HepG2 (cell line): ENCODE data around the gene MEIOC. TPM values are rescaled to one million over a fixed set of nuclear protein-coding genes. Genes with fewer than 3 reads are reported as not detected.
A peak's percentile ranks its signal among the peaks of the same experiment; 100 is the strongest.

Experiments
- ATAC-seq: fragments of 200-7000 bp; cut with Tn5 transposase; 3 replicates; pipeline ENCODE4 v1.9.1; 2020; ENCODE audit warnings: mild to moderate bottlenecking, moderate library complexity
- BruUV-seq: library from RNA; stranded (reverse); fragments of 400-500 nt; replicated peaks from 2 replicates; lab custom pipeline; 2021; lab: Mats Ljungman, UMichigan
- CTCF ChIA-PET: fragments of 300-600 bp; formaldehyde crosslinking; extraction: SDS; loops from one replicate; lab custom pipeline; 2021; ENCODE audit warnings: low total read pairs, inconsistent platforms, low intra/inter-chr PET ratio; lab: Yijun Ruan, JAX
- POLR2A ChIA-PET: fragments of 350-600 bp; sonication (Branson Sonifier 250); formaldehyde crosslinking; loops from one replicate; lab custom pipeline; 2020; ENCODE audit warnings: antibody characterized with exemption, inconsistent platforms; lab: Yijun Ruan, JAX
- DNase-seq: peaks from one replicate; pipeline ENCODE4 v3.0.0-alpha.2; 2015; ENCODE audit warnings: low spot score
- FAIRE-seq: peaks from 3 replicates; lab custom pipeline; 2011; peaks lifted over from hg19 to GRCh38; lab: Jason Lieb, UNC
- H2AFZ ChIP-seq: one replicate; pipeline ENCODE4 v1.6.1; 2011; ENCODE audit warnings: low read length, inconsistent platforms
- H3K27ac ChIP-seq: fragments of 300-600 bp; 3 replicates; pipeline ENCODE4 v1.8.0; 2011; ENCODE audit warnings: mixed run types, mild to moderate bottlenecking, mixed read lengths, low read length, inconsistent platforms; ENCODE audit not compliant: insufficient read depth; ENCODE audit errors: extremely low read length
- H3K27me3 ChIP-seq, 2 experiments: fragments of 200-600 bp in 1 of 2; 2 replicates in 1 of 2; 3 replicates in 1 of 2; pipeline versions ENCODE4 v1.6.0 to v1.8.0; 2011; ENCODE audit warnings: low read length in 2 of 2, mild to moderate bottlenecking in 2 of 2, moderate library complexity in 2 of 2, inconsistent platforms in 1 of 2; ENCODE audit not compliant: insufficient read depth in 2 of 2, control insufficient read depth in 1 of 2
- H3K36me3 ChIP-seq, 2 experiments: fragments of 200-600 bp in 1 of 2; replicated peaks in 1 of 2; 2 replicates in 1 of 2; 3 replicates in 1 of 2; pipeline versions ENCODE4 v1.5.1 to v1.8.0; 2011; ENCODE audit warnings: low read length in 2 of 2, inconsistent platforms in 1 of 2; ENCODE audit not compliant: insufficient read depth in 2 of 2, control insufficient read depth in 1 of 2
- H3K4me1 ChIP-seq: 2 replicates; pipeline ENCODE4 v1.5.1; 2012; ENCODE audit warnings: low read length, inconsistent platforms; ENCODE audit not compliant: insufficient read depth
- H3K4me2 ChIP-seq: 2 replicates; pipeline ENCODE4 v1.6.0; 2011; ENCODE audit warnings: low read depth, low read length, inconsistent platforms
- H3K4me3 ChIP-seq, 3 experiments: fragments of 200-600 bp in 1 of 3; sonication (generic), shearing (Covaris generic) in 1 of 3; replicated peaks in 1 of 3; 2 replicates each; pipeline ENCODE4 v1.5.1; 2011 to 2016; ENCODE audit warnings: low read length in 3 of 3, inconsistent platforms in 2 of 3, low read depth in 2 of 3, mild to moderate bottlenecking in 2 of 3, control low read depth in 1 of 3, mixed read lengths in 1 of 3; ENCODE audit not compliant: insufficient read depth in 1 of 3
- H3K79me2 ChIP-seq: one replicate; pipeline ENCODE4 v1.6.1; 2011; ENCODE audit warnings: low read length, inconsistent platforms; ENCODE audit not compliant: insufficient read depth
- H3K9ac ChIP-seq: 2 replicates; pipeline ENCODE4 v1.6.0; 2011; ENCODE audit warnings: mild to moderate bottlenecking, low read depth, low read length, inconsistent platforms; ENCODE audit not compliant: insufficient read depth
- H3K9me3 ChIP-seq: 2 replicates; pipeline ENCODE4 v1.5.1; 2012; ENCODE audit warnings: mild to moderate bottlenecking, low read length
- H4K20me1 ChIP-seq: 2 replicates; pipeline ENCODE4 v1.6.0; 2011; ENCODE audit warnings: inconsistent platforms, mild to moderate bottlenecking, low read length, moderate library complexity; ENCODE audit not compliant: insufficient read depth
- ATF7 ChIP-seq, 2 experiments: fragments of 450-650 bp in 1 of 2; sonication (generic) in 1 of 2; formaldehyde crosslinking in 1 of 2; IDR thresholded peaks; 2 replicates each; pipeline versions ENCODE4 v1.4.0 to v1.6.1; 2016 to 2020; ENCODE audit warnings: antibody characterized with exemption in 1 of 2, mild to moderate bottlenecking in 1 of 2, missing genetic modification reagents in 1 of 2
- GABPA ChIP-seq, 2 experiments: IDR thresholded peaks; 2 replicates each; pipeline ENCODE4 v1.6.1; 2011 to 2016; ENCODE audit warnings: low read depth in 2 of 2, low read length in 1 of 2, missing biosample characterization in 1 of 2, missing genetic modification characterization in 1 of 2
- HNF4A ChIP-seq: sonication (generic); formaldehyde crosslinking; IDR thresholded peaks from 2 replicates; pipeline ENCODE4 v1.4.0; 2020; ENCODE audit warnings: missing genetic modification reagents
- NCOA5 ChIP-seq: sonication (generic); formaldehyde crosslinking; IDR thresholded peaks from 2 replicates; pipeline ENCODE4 v1.4.0; 2020; ENCODE audit warnings: missing genetic modification reagents
- NR2C2 ChIP-seq: sonication (generic); formaldehyde crosslinking; IDR thresholded peaks from 2 replicates; pipeline ENCODE4 v1.4.0; 2020; ENCODE audit warnings: missing genetic modification reagents, mild to moderate bottlenecking, moderate library complexity, borderline replicate concordance
- PITX1 ChIP-seq: sonication (generic); formaldehyde crosslinking; IDR thresholded peaks from 2 replicates; pipeline ENCODE4 v1.5.1; 2020; ENCODE audit warnings: mild to moderate bottlenecking, missing genetic modification reagents
- ZBTB38 ChIP-seq: sonication (generic); formaldehyde crosslinking; IDR thresholded peaks from 2 replicates; pipeline ENCODE4 v1.5.1; 2020; ENCODE audit warnings: mild to moderate bottlenecking, missing genetic modification reagents
- ZBTB7A ChIP-seq: sonication (generic); formaldehyde crosslinking; IDR thresholded peaks from 2 replicates; pipeline ENCODE4 v1.8.0; 2022; ENCODE audit warnings: mild to moderate bottlenecking, missing genetic modification reagents
- ZFP90 ChIP-seq: sonication (generic); formaldehyde crosslinking; IDR thresholded peaks from 2 replicates; pipeline ENCODE4 v1.8.0; 2022; ENCODE audit warnings: missing genetic modification reagents, mild to moderate bottlenecking, inconsistent platforms, borderline replicate concordance
- ZNF121 ChIP-seq: sonication (generic); formaldehyde crosslinking; IDR thresholded peaks from 2 replicates; pipeline ENCODE4 v1.5.0; 2020; ENCODE audit warnings: mild to moderate bottlenecking, missing genetic modification reagents
- ZNF331 ChIP-seq: sonication (generic); formaldehyde crosslinking; IDR thresholded peaks from 2 replicates; pipeline ENCODE4 v1.4.0; 2020; ENCODE audit warnings: missing genetic modification reagents
- ZNF7 ChIP-seq: IDR thresholded peaks from 2 replicates; pipeline ENCODE4 v1.6.1; 2016; ENCODE audit warnings: missing biosample characterization, missing genetic modification reagents
- ZNF781 ChIP-seq: sonication (generic); formaldehyde crosslinking; IDR thresholded peaks from 2 replicates; pipeline ENCODE4 v1.5.1; 2020; ENCODE audit warnings: borderline replicate concordance, mild to moderate bottlenecking, missing genetic modification reagents; ENCODE audit errors: not compliant biosample characterization
- ZNF816 ChIP-seq: sonication (generic); formaldehyde crosslinking; IDR thresholded peaks from 2 replicates; pipeline ENCODE4 v1.8.0; 2022; ENCODE audit warnings: missing genetic modification reagents, mild to moderate bottlenecking, borderline replicate concordance
- ZNF878 ChIP-seq: sonication (generic); formaldehyde crosslinking; IDR thresholded peaks from 2 replicates; pipeline ENCODE4 v1.8.1; 2023; ENCODE audit warnings: mild to moderate bottlenecking, missing genetic modification reagents, moderate library complexity
- ZNF879 ChIP-seq: sonication (generic); formaldehyde crosslinking; IDR thresholded peaks from 2 replicates; pipeline ENCODE4 v1.8.1; 2023; ENCODE audit warnings: missing genetic modification reagents
- WGBS: methylation state at CpG from one replicate; pipeline ENCODE4 v1.1.6; 2017; ENCODE audit warnings: low lambda C conversion rate; 5-methylcytosine and 5-hydroxymethylcytosine counted together
- in situ Hi-C: cut with HindIII; loops from 2 replicates; pipeline ENCODE4 v1.10.0; 2017; ENCODE audit warnings: low pct_unique_long_range_greater_than_20kb; ENCODE audit not compliant: extremely low pct_ligation_motif_present
- intact Hi-C: fragments of 100-400 bp; cut with micrococcal nuclease; formaldehyde crosslinking; loops from one replicate; pipeline ENCODE4 v1.10.0; 2022; ENCODE audit not compliant: unreplicated experiment
- polyA plus RNA-seq, 8 experiments: library from polyadenylated mRNA; depleted of rRNA in 3 of 8; stranded (reverse) in 7 of 8; unstranded in 1 of 8; fragments of >200 nt; fragmentation: Illumina TruSeq in 4 of 8; extraction: Trizol in 4 of 8; gene quantifications; 2 replicates each; pipeline versions ENCODE4 v1.2.1 to v1.2.3, GENCODE V29; 2011 to 2016; ENCODE audit warnings: low read depth in 4 of 8, missing spikeins in 1 of 8, mixed read lengths in 1 of 8; ENCODE audit not compliant: insufficient read depth in 1 of 8
- total RNA-seq, 5 experiments: library from RNA; depleted of rRNA; stranded (reverse); fragments of >200 nt; fragmentation: Illumina TruSeq; extraction: Trizol; gene quantifications; 2 replicates each; pipeline ENCODE4 v1.2.3, GENCODE V29; 2016; ENCODE audit warnings: low read depth in 1 of 5
- TF ChIP-seq, protein P1 (sequence below): sonication (generic); formaldehyde crosslinking; IDR thresholded peaks from 2 replicates; pipeline ENCODE4 v1.5.0; 2020; ENCODE audit warnings: missing genetic modification reagents, mild to moderate bottlenecking, borderline replicate concordance
- TF ChIP-seq, protein P2 (sequence below): IDR thresholded peaks from 2 replicates; pipeline ENCODE4 v1.4.0; 2020; ENCODE audit warnings: mild to moderate bottlenecking, missing genetic modification reagents

Gene MEIOC
- total and polyA plus RNA-seq, 2 of the 13 experiments (the other 11 are each of a cell fraction or from before 2014, with no cell fraction given): 0.04 to 0.15 TPM

DNA sequence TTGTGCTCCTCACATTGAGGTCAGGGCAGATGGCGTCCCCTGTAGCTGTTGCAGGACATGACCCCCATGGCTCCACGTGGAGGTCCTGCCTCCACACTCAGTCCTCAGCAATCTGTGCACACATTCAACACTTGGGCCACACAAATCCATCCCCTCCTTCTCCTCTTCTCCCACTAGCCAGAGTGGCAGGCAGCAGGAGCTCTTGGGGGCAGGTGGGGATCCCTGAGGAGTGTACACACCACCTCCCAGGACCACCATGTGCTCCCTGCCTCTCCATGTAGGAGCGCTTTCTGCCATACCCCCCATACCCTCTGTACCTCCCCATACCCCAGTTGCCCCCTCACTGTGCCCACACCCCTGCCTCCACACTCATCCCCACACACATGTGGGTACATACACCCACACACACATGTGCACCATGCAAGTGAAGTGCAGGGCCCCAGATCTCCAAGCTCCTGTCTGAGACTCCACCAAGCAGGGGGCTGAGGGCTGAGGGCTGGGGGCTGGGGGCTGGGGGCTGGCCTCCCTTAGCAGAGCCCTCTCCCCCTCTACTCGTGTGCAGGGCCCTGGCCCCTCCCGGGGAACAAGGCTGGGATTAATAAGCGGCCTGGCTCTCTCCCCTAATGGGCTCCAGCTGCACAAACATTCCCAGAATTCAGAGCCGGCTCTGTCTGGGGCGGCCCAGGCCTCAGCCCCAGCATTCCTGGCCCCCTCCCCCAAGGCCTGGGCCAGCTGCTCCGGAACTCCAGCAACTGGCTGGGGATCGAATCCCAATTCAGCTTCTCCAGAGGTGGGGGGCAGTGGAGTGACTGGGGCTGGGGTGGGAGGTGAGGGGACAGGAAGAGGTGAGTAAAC, 48.2 kb upstream of the MEIOC start:
- Histone ChIP-seq H2AFZ (no peak overlapping the region), H3K36me3 (no peaks in the 10 kb centered on the region), H3K4me3 (peak overlapping the region in 2 of 3 experiments; percentile 27 to 52; a peak in 2 of 6 replicates), H4K20me1 (no peaks in the 10 kb centered on the region), H3K27ac (no peak overlapping the region), H3K9me3 (no peaks in the 10 kb centered on the region), H3K79me2 (no peaks in the 10 kb centered on the region), H3K9ac (no peak overlapping the region), H3K4me1 (peaks cover 29% of the 10 kb centered on the region), H3K4me2 (peak overlapping the region; percentile 54), H3K27me3 (peaks cover 4 to 15% of the 10 kb centered on the region in 2 experiments; a peak in 2 of 5 replicates)
- POLR2A ChIA-PET: interaction anchor here (0.6 kb wide), 1 partner anchor 168 kb away, joined by 3 read pairs; no protein-coding TSS in a partner anchor
- ATAC-seq: peak; percentile 57
- WGBS: 16% methylated on average over 7 of the region's 10 CpGs
- DNase-seq: peak; percentile 20
- in situ Hi-C loops: no loop called here
- FAIRE-seq: no peak
- no TSS peak for BruUV-seq
- intact Hi-C loops: no loop called here
- CTCF ChIA-PET: no interaction called here
- TF ChIP-seq NCOA5 (CRISPR knock-in tag): no peak
- 0 out of 2 replicates have a peak, but pooled peaks have one; percentile 68 for TF ChIP-seq ZFP90
- no peak for TF ChIP-seq ZBTB7A
- TF ChIP-seq NR2C2 (CRISPR knock-in tag): no peak
- TF ChIP-seq, protein P1, sequence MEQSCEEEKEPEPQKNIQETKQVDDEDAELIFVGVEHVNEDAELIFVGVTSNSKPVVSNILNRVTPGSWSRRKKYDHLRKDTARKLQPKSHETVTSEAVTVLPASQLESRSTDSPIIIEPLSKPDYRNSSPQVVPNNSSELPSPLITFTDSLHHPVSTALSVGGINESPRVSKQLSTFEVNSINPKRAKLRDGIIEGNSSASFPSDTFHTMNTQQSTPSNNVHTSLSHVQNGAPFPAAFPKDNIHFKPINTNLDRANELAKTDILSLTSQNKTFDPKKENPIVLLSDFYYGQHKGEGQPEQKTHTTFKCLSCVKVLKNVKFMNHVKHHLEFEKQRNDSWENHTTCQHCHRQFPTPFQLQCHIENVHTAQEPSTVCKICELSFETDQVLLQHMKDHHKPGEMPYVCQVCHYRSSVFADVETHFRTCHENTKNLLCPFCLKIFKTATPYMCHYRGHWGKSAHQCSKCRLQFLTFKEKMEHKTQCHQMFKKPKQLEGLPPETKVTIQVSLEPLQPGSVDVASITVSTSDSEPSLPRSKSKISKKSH (CRISPR knock-in tag): no peak
- TF ChIP-seq ZNF781 (CRISPR knock-in tag): no peak
- no peak for TF ChIP-seq ZBTB38 (CRISPR knock-in tag)
- TF ChIP-seq PITX1: no peak
- TF ChIP-seq ZNF879: no peak
- TF ChIP-seq, protein P2, sequence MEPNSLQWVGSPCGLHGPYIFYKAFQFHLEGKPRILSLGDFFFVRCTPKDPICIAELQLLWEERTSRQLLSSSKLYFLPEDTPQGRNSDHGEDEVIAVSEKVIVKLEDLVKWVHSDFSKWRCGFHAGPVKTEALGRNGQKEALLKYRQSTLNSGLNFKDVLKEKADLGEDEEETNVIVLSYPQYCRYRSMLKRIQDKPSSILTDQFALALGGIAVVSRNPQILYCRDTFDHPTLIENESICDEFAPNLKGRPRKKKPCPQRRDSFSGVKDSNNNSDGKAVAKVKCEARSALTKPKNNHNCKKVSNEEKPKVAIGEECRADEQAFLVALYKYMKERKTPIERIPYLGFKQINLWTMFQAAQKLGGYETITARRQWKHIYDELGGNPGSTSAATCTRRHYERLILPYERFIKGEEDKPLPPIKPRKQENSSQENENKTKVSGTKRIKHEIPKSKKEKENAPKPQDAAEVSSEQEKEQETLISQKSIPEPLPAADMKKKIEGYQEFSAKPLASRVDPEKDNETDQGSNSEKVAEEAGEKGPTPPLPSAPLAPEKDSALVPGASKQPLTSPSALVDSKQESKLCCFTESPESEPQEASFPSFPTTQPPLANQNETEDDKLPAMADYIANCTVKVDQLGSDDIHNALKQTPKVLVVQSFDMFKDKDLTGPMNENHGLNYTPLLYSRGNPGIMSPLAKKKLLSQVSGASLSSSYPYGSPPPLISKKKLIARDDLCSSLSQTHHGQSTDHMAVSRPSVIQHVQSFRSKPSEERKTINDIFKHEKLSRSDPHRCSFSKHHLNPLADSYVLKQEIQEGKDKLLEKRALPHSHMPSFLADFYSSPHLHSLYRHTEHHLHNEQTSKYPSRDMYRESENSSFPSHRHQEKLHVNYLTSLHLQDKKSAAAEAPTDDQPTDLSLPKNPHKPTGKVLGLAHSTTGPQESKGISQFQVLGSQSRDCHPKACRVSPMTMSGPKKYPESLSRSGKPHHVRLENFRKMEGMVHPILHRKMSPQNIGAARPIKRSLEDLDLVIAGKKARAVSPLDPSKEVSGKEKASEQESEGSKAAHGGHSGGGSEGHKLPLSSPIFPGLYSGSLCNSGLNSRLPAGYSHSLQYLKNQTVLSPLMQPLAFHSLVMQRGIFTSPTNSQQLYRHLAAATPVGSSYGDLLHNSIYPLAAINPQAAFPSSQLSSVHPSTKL (CRISPR knock-in tag): no peak
- TF ChIP-seq ZNF331 (CRISPR knock-in tag): no peak
- TF ChIP-seq ZNF7 (CRISPR knock-in tag): no peak
- 0 out of 2 replicates have a peak, but pooled peaks have one; percentile 19 for TF ChIP-seq HNF4A (CRISPR knock-in tag)
- no peak for TF ChIP-seq ZNF121 (CRISPR knock-in tag)
- TF ChIP-seq ZNF878 (CRISPR knock-in tag): no peak
- TF ChIP-seq GABPA (IDR thresholded peaks at IDR 0.05; ENCODE audit: low read depth, low read length): no peak
- no peak for TF ChIP-seq GABPA (CRISPR knock-in tag; IDR thresholded peaks at IDR 0.05; ENCODE audit: low read depth)
- TF ChIP-seq ZNF816 (CRISPR knock-in tag): no peak
- TF ChIP-seq ATF7 (IDR thresholded peaks at IDR 0.05): no peak
- no peak for TF ChIP-seq ATF7 (CRISPR knock-in tag; IDR thresholded peaks at IDR 0.05)
